Heart right ventricle (tissue), 16 donors: ENCODE data around the gene PACS1. TPM values are rescaled to one million over a fixed set of nuclear protein-coding genes. Genes with fewer than 3 reads are reported as not detected.

Experiments
- ATAC-seq, 8 donors: fragments of 200-7000 bp; cut with Tn5 transposase; one replicate each; pipeline ENCODE4 v1.9.1; 2020; ENCODE audit warnings: mild to moderate bottlenecking in 8 of 8, moderate library complexity in 8 of 8, moderate number of reproducible peaks in 1 of 8
- DNase-seq, 2 donors: peaks; one replicate each; pipeline ENCODE4 v3.0.0-alpha.2; 2020
- H3K27ac ChIP-seq, 10 donors: fragments of 200-600 bp; sonication (generic) in 2 of 10; one replicate each; pipeline versions ENCODE4 v1.5.0 to v1.8.0; 2020 to 2022; ENCODE audit warnings: mild to moderate bottlenecking in 3 of 10
- H3K27me3 ChIP-seq, 7 donors: fragments of 200-600 bp; one replicate each; pipeline ENCODE4 v1.8.0; 2021 to 2022; ENCODE audit warnings: mild to moderate bottlenecking in 2 of 7
- H3K36me3 ChIP-seq, 9 donors: fragments of 200-600 bp; sonication (generic) in 1 of 9; one replicate each; pipeline versions ENCODE4 v1.5.0 to v1.8.0; 2020 to 2022; ENCODE audit warnings: mild to moderate bottlenecking in 2 of 9
- H3K4me1 ChIP-seq, 9 donors: fragments of 200-600 bp; sonication (generic) in 1 of 9; one replicate each; pipeline versions ENCODE4 v1.5.0 to v1.8.0; 2020 to 2022; ENCODE audit warnings: mild to moderate bottlenecking in 4 of 9
- H3K4me3 ChIP-seq, 10 donors: fragments of 200-600 bp; sonication (generic) in 2 of 10; one replicate each; pipeline versions ENCODE4 v1.5.0 to v1.8.0; 2020 to 2022; ENCODE audit warnings: mild to moderate bottlenecking in 7 of 10, moderate library complexity in 2 of 10
- H3K9me3 ChIP-seq, 11 donors: fragments of 200-600 bp in 10 of 11; sonication (generic) in 2 of 11; one replicate each; pipeline versions ENCODE4 v1.5.0 to v1.8.0; 2013 to 2022; ENCODE audit warnings: mild to moderate bottlenecking in 2 of 11, control low read depth in 1 of 11, moderate library complexity in 1 of 11
- WGBS, 2 donors: extraction: QIAGEN DNeasy Blood & Tissue Kit; methylation state at CpG; one replicate each; pipeline ENCODE4 v1.1.7; 2013; ENCODE audit warnings: inconsistent platforms in 1 of 2; 5-methylcytosine and 5-hydroxymethylcytosine counted together
- intact Hi-C, 10 donors: fragments of 100-400 bp; cut with DNase I; formaldehyde crosslinking; loops; one replicate each; pipeline versions ENCODE4 v1.11.1 to v1.14.2; 2022
- polyA plus RNA-seq, 2 donors: library from polyadenylated mRNA; stranded (reverse); fragments of 200-250 nt; gene quantifications; one replicate each; pipeline ENCODE4 v1.2.3, GENCODE V29; 2013
- total RNA-seq, 10 donors: library from RNA; stranded (reverse); fragmentation: NEBNext Ultra II Directional in 3 of 10; extraction: Animal tissue kit (Norgen Biotek cat#: 25700) in 3 of 10; gene quantifications; one replicate each; pipeline versions ENCODE4 v1.2.1 to v1.2.4, GENCODE V29; 2021 to 2023
- TF ChIP-seq, protein P1 (sequence below), 9 donors: fragments of 200-600 bp; sonication (generic) in 2 of 9; IDR thresholded peaks; one replicate each; pipeline versions ENCODE4 v1.5.0 to v1.8.0; 2021 to 2022; ENCODE audit warnings: antibody characterized with exemption in 9 of 9, mild to moderate bottlenecking in 5 of 9, moderate library complexity in 1 of 9
- donor health status: Arrhythmogenic right ventricular cardiomyopathy.
- donor health status: ischemic (EF 13 %, LVEDD 7.1; RV severe dilation, severe dysfunction).
- donor health status: healthy with polysubstance abuse.
- donor health status: DM: no; HTN: yes; CAD: no.
- donor health status: DM: no; HTN: no; CAD: no.
- donor health status: ischemic (EF 25% LVEDD 6.9; RV normal size, moderate dysfunction).
- donor health status: ischemic (EF 25% LVEDD 5.7; RV mildly dilated, moderate dysfunction).
- donor health status: healthy.
- donor health status: DM: yes; HTN: yes; CAD: no.
- donor health status: Ischemic cardiomyopathy.
- donor health status: ischemic (EF 35%, LVEDD 5.7; RV mildly dilated, moderate dysfunction).
- donor health status: nonischemic (EF 11% LVEDD 7.7; RV severe dilation, severe dysfunction).
- donor health status: DM: yes; HTN: yes; CAD: no.
- donor health status: PGD.
- donor health status: ischemic (EF 29% LVEDD 5.4; RV normal size, mild dysfunction).
- donor health status: nonischemic (EF 23%, LVEDD 6.1; RV moderate dilation, normal function).

The PACS1 gene
- total and polyA plus RNA-seq, 12 donors, result 24.1 to 121 (median 69.7) TPM

- WGBS, 2 donors, result 97 to 100% methylated on average over 2 of the region's 2 CpGs
- H3K4me3 ChIP-seq, result no peak overlapping the region
- DNase-seq, result no peak
- intact Hi-C loops, result no loop called here
- peaks cover 0 to under 1% (median 0%) of the 10 kb centered on the region in 9 donors for H3K4me1 ChIP-seq
- no peak overlapping the region for H3K27ac ChIP-seq
- peaks cover 0 to 10% (median 0%) of the 10 kb centered on the region in 9 donors for H3K36me3 ChIP-seq
- H3K9me3 ChIP-seq, result no peaks in the 10 kb centered on the region
- no peaks in the 10 kb centered on the region for H3K27me3 ChIP-seq
- ATAC-seq, result no peak
- TF ChIP-seq, protein P1, sequence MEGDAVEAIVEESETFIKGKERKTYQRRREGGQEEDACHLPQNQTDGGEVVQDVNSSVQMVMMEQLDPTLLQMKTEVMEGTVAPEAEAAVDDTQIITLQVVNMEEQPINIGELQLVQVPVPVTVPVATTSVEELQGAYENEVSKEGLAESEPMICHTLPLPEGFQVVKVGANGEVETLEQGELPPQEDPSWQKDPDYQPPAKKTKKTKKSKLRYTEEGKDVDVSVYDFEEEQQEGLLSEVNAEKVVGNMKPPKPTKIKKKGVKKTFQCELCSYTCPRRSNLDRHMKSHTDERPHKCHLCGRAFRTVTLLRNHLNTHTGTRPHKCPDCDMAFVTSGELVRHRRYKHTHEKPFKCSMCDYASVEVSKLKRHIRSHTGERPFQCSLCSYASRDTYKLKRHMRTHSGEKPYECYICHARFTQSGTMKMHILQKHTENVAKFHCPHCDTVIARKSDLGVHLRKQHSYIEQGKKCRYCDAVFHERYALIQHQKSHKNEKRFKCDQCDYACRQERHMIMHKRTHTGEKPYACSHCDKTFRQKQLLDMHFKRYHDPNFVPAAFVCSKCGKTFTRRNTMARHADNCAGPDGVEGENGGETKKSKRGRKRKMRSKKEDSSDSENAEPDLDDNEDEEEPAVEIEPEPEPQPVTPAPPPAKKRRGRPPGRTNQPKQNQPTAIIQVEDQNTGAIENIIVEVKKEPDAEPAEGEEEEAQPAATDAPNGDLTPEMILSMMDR (IDR thresholded peaks at IDR 0.05), result no peak
Measured at GRCh38 chr11:66178183-66178582, 108.1 kb downstream of the PACS1 start.

DNA sequence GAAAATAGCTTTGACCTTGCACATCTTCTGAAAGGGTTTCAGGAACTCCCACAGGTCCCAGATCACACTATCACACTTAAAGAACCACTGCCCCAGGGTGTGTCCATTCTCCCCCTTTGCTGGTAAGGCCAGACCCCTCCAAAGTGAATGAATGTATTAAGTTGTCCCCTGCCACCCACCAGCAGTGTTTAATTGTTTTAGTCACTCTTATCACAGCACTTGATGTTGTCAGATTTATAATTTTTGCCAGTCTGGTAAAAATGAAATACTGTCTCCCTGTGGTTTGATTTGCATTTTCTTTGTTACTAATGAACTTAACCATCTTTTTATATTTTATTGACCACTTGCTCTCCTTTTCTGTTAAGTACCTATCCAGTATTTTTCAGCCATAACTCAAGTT, 108.8 kb downstream of the PACS1 start:
- TF ChIP-seq, protein P1 (IDR thresholded peaks at IDR 0.05), result no peak
- H3K4me1 ChIP-seq, result peaks cover 0 to 7% (median 0%) of the 10 kb centered on the region in 9 donors
- H3K4me3 ChIP-seq, result no peak overlapping the region
- DNase-seq (no peak), ATAC-seq (no peak)
- H3K27ac ChIP-seq, result no peak overlapping the region
- peaks cover 0 to 3% (median 0%) of the 10 kb centered on the region in 9 donors for H3K36me3 ChIP-seq
- no peaks in the 10 kb centered on the region for H3K27me3 ChIP-seq
- no peaks in the 10 kb centered on the region for H3K9me3 ChIP-seq
- intact Hi-C loops, result no loop called here

GRCh38 chr11:66181632-66182315, 111.7 kb downstream of the PACS1 start:
- H3K36me3 ChIP-seq, result no peaks in the 10 kb centered on the region
- no peaks in the 10 kb centered on the region for H3K27me3 ChIP-seq
- intact Hi-C loops, result loop anchor here in 1 of 10 donors (2.0 kb wide), 1 partner anchor 77 kb away; no protein-coding TSS in a partner anchor
- H3K9me3 ChIP-seq, result no peaks in the 10 kb centered on the region
- DNase-seq (no peak), ATAC-seq (no peak)
- TF ChIP-seq, protein P1 (IDR thresholded peaks at IDR 0.05), result no peak
- H3K4me3 ChIP-seq, result no peak overlapping the region
- H3K4me1 ChIP-seq, result peaks cover 0 to 13% (median 0%) of the 10 kb centered on the region in 9 donors
- 81 to 88% methylated on average over 2 of the region's 2 CpGs for WGBS, 2 donors
- H3K27ac ChIP-seq, result no peak overlapping the region

DNA sequence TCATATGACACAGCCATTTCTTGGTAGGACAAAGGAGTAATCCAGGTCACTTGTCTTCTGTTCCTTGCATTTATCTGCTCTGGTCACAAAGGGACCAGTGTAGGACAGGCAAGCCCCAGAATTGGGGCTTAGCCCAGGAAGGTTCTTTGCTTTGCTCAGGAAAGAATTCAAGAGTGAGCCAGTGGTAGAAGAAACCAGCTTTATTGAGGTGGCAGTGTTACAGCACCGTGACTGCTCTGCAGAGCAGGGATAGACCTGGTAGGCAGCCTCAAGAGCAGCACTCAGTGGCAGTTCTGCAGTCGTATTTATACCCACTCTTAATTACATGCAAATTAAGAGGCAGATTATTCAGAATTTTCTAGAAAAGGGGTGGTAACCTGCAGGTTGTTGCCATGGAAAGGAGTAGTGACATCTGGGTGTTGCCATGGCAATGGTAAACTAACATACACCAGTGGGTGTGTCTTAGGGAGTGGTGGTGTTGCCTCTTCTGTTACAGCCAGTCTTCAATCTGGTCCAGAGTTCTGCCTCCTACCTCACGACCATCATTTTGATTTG, 113.5 kb downstream of the PACS1 start:
- intact Hi-C loops, result loop anchor here in 1 of 10 donors (2.0 kb wide), 1 partner anchor 75 kb away; no protein-coding TSS in a partner anchor
- DNase-seq, result no peak
- H3K36me3 ChIP-seq, result no peaks in the 10 kb centered on the region
- no peaks in the 10 kb centered on the region for H3K9me3 ChIP-seq
- no peaks in the 10 kb centered on the region for H3K27me3 ChIP-seq
- WGBS, 2 donors, result 82 to 83% methylated on average over 3 of the region's 3 CpGs
- no peak overlapping the region for H3K4me3 ChIP-seq
- TF ChIP-seq, protein P1 (IDR thresholded peaks at IDR 0.05), result no peak
- H3K4me1 ChIP-seq, result peaks cover 0 to 13% (median 0%) of the 10 kb centered on the region in 9 donors
- ATAC-seq, result peak in 1 of 8 donors; percentile 27
- H3K27ac ChIP-seq, result no peak overlapping the region
